GM23338 (cell line): ENCODE results near the gene MYO16. TPM values are rescaled to one million over a fixed set of nuclear protein-coding genes. Genes with fewer than 3 reads are reported as not detected.

Source experiments
- ATAC-seq: fragments of 200-7000 bp; cut with Tn5 transposase; 3 replicates; pipeline ENCODE4 v1.9.1; 2020
- DNase-seq: peaks from one replicate; pipeline ENCODE4 v3.0.0-alpha.2; 2015; ENCODE audit warnings: low spot score
- H2AFZ ChIP-seq: fragments of 200-600 bp; sonication (generic); 2 replicates; pipeline ENCODE4 v1.8.0; 2016; ENCODE audit warnings: antibody characterized with exemption, mild to moderate bottlenecking, moderate library complexity
- H3F3A ChIP-seq: fragments of 200-600 bp; sonication (generic); replicated peaks from 2 replicates; pipeline ENCODE4 v1.8.0; 2017; ENCODE audit warnings: antibody characterized with exemption, mixed run types, low read depth
- H3K27ac ChIP-seq: fragments of 200-600 bp; sonication (generic); 2 replicates; pipeline ENCODE4 v1.6.1; 2016; ENCODE audit warnings: low read depth
- H3K27me3 ChIP-seq: fragments of 200-600 bp; sonication (generic); 2 replicates; pipeline ENCODE4 v1.8.0; 2016; ENCODE audit warnings: mild to moderate bottlenecking, mixed run types, moderate library complexity; ENCODE audit not compliant: insufficient read depth
- H3K36me3 ChIP-seq: fragments of 200-600 bp; sonication (generic); 2 replicates; pipeline ENCODE4 v1.8.0; 2016; ENCODE audit warnings: mild to moderate bottlenecking; ENCODE audit not compliant: insufficient read depth
- H3K4me1 ChIP-seq: fragments of 200-600 bp; sonication (generic); 2 replicates; pipeline ENCODE4 v1.8.0; 2016; ENCODE audit warnings: mild to moderate bottlenecking, moderate library complexity; ENCODE audit not compliant: insufficient read depth
- H3K4me2 ChIP-seq: fragments of 200-600 bp; sonication (generic); 2 replicates; pipeline ENCODE4 v1.7.1; 2017; ENCODE audit warnings: mixed run types
- H3K4me3 ChIP-seq: fragments of 200-600 bp; sonication (generic); 2 replicates; pipeline ENCODE4 v1.6.1; 2016; ENCODE audit warnings: mixed run types
- H3K79me2 ChIP-seq: fragments of 200-600 bp; sonication (generic); replicated peaks from 2 replicates; pipeline ENCODE4 v1.8.0; 2017; ENCODE audit warnings: mild to moderate bottlenecking; ENCODE audit not compliant: insufficient read depth
- H3K9me2 ChIP-seq: fragments of 200-600 bp; sonication (generic); 2 replicates; pipeline ENCODE4 v1.8.0; 2017; ENCODE audit not compliant: insufficient read depth
- H4K20me1 ChIP-seq: fragments of 200-600 bp; sonication (generic); replicated peaks from 2 replicates; pipeline ENCODE4 v1.8.0; 2017; ENCODE audit warnings: mild to moderate bottlenecking; ENCODE audit not compliant: insufficient read depth
- H3K27ac Mint-ChIP-seq: 2 replicates; pipeline ENCODE4 v1.8.0; 2020; ENCODE audit warnings: inconsistent platforms, mild to moderate bottlenecking, moderate library complexity, mixed read lengths
- H3K27me3 Mint-ChIP-seq: 3 replicates; pipeline ENCODE4 v1.8.0; 2022; ENCODE audit warnings: low read depth, mild to moderate bottlenecking, moderate library complexity, mixed read lengths, inconsistent platforms; ENCODE audit not compliant: insufficient read depth, poor library complexity
- H3K36me3 Mint-ChIP-seq: 3 replicates; pipeline ENCODE4 v1.8.0; 2021; ENCODE audit warnings: low read depth, mild to moderate bottlenecking, inconsistent platforms, moderate library complexity, mixed read lengths
- H3K4me1 Mint-ChIP-seq: 3 replicates; pipeline ENCODE4 v1.8.0; 2020; ENCODE audit warnings: mild to moderate bottlenecking, inconsistent platforms, mixed read lengths
- H3K4me3 Mint-ChIP-seq: 3 replicates; pipeline ENCODE4 v1.8.0; 2021; ENCODE audit warnings: moderate library complexity, mild to moderate bottlenecking, inconsistent platforms, mixed read lengths
- H3K9me3 Mint-ChIP-seq: 3 replicates; pipeline ENCODE4 v1.8.0; 2020; ENCODE audit warnings: moderate library complexity, mild to moderate bottlenecking, inconsistent platforms, mixed read lengths
- CTCF ChIP-seq, 2 experiments: fragments of 200-600 bp in 1 of 2; sonication (generic) in 1 of 2; conservative IDR thresholded peaks; 2 replicates each; pipeline versions ENCODE4 v1.5.1 to v1.6.1; 2016 to 2017; ENCODE audit warnings: antibody characterized with exemption in 2 of 2, low read depth in 2 of 2, mild to moderate bottlenecking in 2 of 2, moderate library complexity in 1 of 2
- ETS1 ChIP-seq: IDR thresholded peaks from 2 replicates; pipeline ENCODE4 v1.6.1; 2016; ENCODE audit warnings: antibody characterized with exemption
- EZH2 ChIP-seq: fragments of 200-600 bp; sonication (generic); IDR thresholded peaks from one replicate; pipeline ENCODE4 v1.8.0; 2017; ENCODE audit warnings: antibody characterized with exemption, mild to moderate bottlenecking, low read depth; ENCODE audit not compliant: unreplicated experiment
- EZH2phosphoT487 ChIP-seq: fragments of 200-600 bp; sonication (generic); IDR thresholded peaks from one replicate; pipeline ENCODE4 v1.8.1; 2018; ENCODE audit warnings: antibody characterized with exemption; ENCODE audit not compliant: unreplicated experiment
- JUNB ChIP-seq: IDR thresholded peaks from one replicate; pipeline ENCODE4 v1.6.1; 2016; ENCODE audit warnings: antibody characterized with exemption; ENCODE audit not compliant: unreplicated experiment
- POLR2AphosphoS5 ChIP-seq: IDR thresholded peaks from 2 replicates; pipeline ENCODE4 v1.6.1; 2016; ENCODE audit warnings: antibody characterized with exemption, low read depth
- REST ChIP-seq: IDR thresholded peaks from one replicate; pipeline ENCODE4 v1.6.1; 2018; ENCODE audit warnings: antibody characterized with exemption; ENCODE audit not compliant: unreplicated experiment
- STAT1 ChIP-seq: IDR thresholded peaks from one replicate; pipeline ENCODE4 v1.6.1; 2016; ENCODE audit warnings: antibody characterized with exemption; ENCODE audit not compliant: unreplicated experiment
- polyA plus RNA-seq: library from polyadenylated mRNA; unstranded; fragments of >200 nt; fragmentation: Nextera tagmentation; extraction: Ambion mirVana; gene quantifications from 2 replicates; pipeline ENCODE4 v1.2.1, GENCODE V29; 2016
- total RNA-seq: library from RNA; depleted of rRNA; stranded (reverse); fragments of >200 nt; shearing (Covaris generic); gene quantifications from 2 replicates; pipeline ENCODE4 v1.2.3, GENCODE V29; 2014

The MYO16 gene
- total and polyA plus RNA-seq, 2 experiments from 2014 or later, result 0.10 to 0.13 TPM

- DNase-seq (no peak), ATAC-seq (no peak)
- Mint-ChIP-seq H3K27me3 (no peaks in the 10 kb centered on the region), H3K4me1 (peaks cover 14% of the 10 kb centered on the region), H3K4me3 (no peak overlapping the region), H3K9me3 (no peaks in the 10 kb centered on the region), H3K36me3 (no peaks in the 10 kb centered on the region), H3K27ac (peak overlapping the region; percentile 51; the same call in 1 of the 2 replicates)
- Histone ChIP-seq H3F3A (no peaks in the 10 kb centered on the region), H4K20me1 (no peaks in the 10 kb centered on the region), H2AFZ (no peak overlapping the region), H3K4me1 (peaks cover 9% of the 10 kb centered on the region; the same call in 1 of the 2 replicates), H3K4me2 (no peak overlapping the region), H3K36me3 (no peaks in the 10 kb centered on the region), H3K27ac (no peak overlapping the region), H3K27me3 (no peaks in the 10 kb centered on the region), H3K4me3 (no peak overlapping the region), H3K79me2 (no peaks in the 10 kb centered on the region), H3K9me2 (peaks cover 7% of the 10 kb centered on the region; the same call in 1 of the 2 replicates)
- TF ChIP-seq JUNB (no peak), ETS1 (no peak), POLR2AphosphoS5 (no peak), EZH2 (no peak), REST (no peak), CTCF (conservative IDR thresholded peaks at IDR 0.05; ENCODE audit: low read depth in 2 of 2) (no peak), STAT1 (no peak)
Observed at GRCh38 chr13:108813587-108814170, 184.3 kb downstream of the MYO16 start.

- no peak overlapping the region for H3K4me3 ChIP-seq
- Mint-ChIP-seq H3K9me3 (no peaks in the 10 kb centered on the region), H3K36me3 (no peaks in the 10 kb centered on the region), H3K27me3 (no peaks in the 10 kb centered on the region), H3K27ac (no peak overlapping the region), H3K4me3 (no peak overlapping the region), H3K4me1 (peaks cover 14% of the 10 kb centered on the region)
- H3K27me3 ChIP-seq, result no peaks in the 10 kb centered on the region
- H3K36me3 ChIP-seq, result no peaks in the 10 kb centered on the region
- H3K79me2 ChIP-seq, result no peaks in the 10 kb centered on the region
- no peak overlapping the region for H3K27ac ChIP-seq
- DNase-seq, result no peak
- H3K9me2 ChIP-seq, result peaks cover 7% of the 10 kb centered on the region; the same call in 1 of the 2 replicates
- ATAC-seq, result no peak
- H4K20me1 ChIP-seq, result no peaks in the 10 kb centered on the region
- H2AFZ ChIP-seq, result 0 out of 2 replicates have a peak overlapping the region, but pooled peaks have one; percentile 29
- H3K4me1 ChIP-seq, result peaks cover 9% of the 10 kb centered on the region; the same call in 1 of the 2 replicates
- H3F3A ChIP-seq, result no peaks in the 10 kb centered on the region
- no peak overlapping the region for H3K4me2 ChIP-seq
- TF ChIP-seq JUNB (no peak), STAT1 (no peak), EZH2phosphoT487 (no peak), EZH2 (no peak)
Observed at GRCh38 chr13:108816375-108816774, 187.0 kb downstream of the MYO16 start.
